ENCODE measurements around the gene NAA25.

DNA sequence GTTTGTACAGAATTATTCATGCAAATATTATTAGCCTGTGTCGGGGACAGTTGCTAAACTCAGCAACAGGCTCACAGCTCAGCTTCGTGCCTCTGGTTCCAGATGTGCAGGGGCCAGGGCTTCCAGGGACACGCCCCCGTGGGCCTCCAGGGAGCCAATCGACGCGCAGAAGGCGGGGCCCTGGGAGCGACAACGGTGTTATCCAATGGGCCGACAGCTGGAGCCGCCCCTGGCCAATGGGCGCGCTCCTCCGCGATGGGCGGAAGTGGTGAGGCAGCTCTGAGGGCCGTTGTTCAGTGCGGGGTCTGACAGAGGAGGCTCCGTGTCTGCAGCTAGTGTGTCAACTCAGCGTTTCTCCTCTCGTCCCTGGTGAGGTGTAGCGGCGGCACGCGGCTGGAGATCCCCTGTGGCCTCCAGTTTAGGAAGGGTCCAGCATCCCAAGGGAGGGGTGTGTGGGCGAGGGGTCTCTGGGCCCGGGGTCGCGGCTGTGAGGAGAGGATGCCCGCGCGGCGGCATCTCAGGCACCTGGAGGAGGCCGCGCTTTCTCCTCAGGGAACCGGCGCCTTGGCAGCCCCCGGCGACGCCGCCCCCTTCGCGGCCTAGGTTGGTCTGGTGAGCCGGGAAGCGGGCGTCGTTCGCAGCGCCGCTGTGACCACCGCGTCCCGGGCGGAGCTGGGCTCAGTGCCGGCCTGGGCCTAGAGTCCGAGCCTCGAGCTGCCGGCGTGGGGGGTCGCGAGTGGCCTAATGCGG, 16.8 kb upstream of the NAA25 start, which contains the start of gene TRAFD1:
- TF ChIP-seq CTCF (conservative IDR thresholded peaks at IDR 0.05; ENCODE audit: low read depth, low read length): no peak
- TF ChIP-seq EZH2 (IDR thresholded peaks at IDR 0.05; ENCODE audit: borderline replicate concordance, low read depth, low read length, poor library complexity, severe bottlenecking): no peak
